K562 (cell line): ENCODE results near the gene ZFYVE1. TPM values are rescaled to one million over a fixed set of nuclear protein-coding genes. Genes with fewer than 3 reads are reported as not detected.

Source experiments
- ATAC-seq: fragments of 200-7000 bp; cut with Tn5 transposase; 3 replicates; pipeline ENCODE4 v1.9.1; 2020; ENCODE audit warnings: moderate library complexity
- BruUV-seq: library from RNA; stranded (reverse); fragments of 400-500 nt; replicated peaks from 2 replicates; lab custom pipeline; 2021; lab: Mats Ljungman, UMichigan
- CTCF ChIA-PET: fragments of 300-600 bp; formaldehyde crosslinking; extraction: SDS; loops from one replicate; lab custom pipeline; 2021; ENCODE audit warnings: low intra/inter-chr PET ratio; lab: Yijun Ruan, JAX
- POLR2A ChIA-PET: fragments of 300-600, 350-650 bp; sonication (Branson Sonifier 250); formaldehyde crosslinking; extraction: SDS; loops from one replicate; lab custom pipeline; 2021; ENCODE audit warnings: antibody characterized with exemption, inconsistent platforms; lab: Yijun Ruan, JAX
- DNase-seq, 4 experiments: peaks; one replicate each; pipeline versions ENCODE4 v3.0.0 to v3.0.0-alpha.2; 2011 to 2018; ENCODE audit warnings: low spot score in 3 of 4, mixed read lengths in 3 of 4; ENCODE audit errors: extremely low read depth in 1 of 4
- FAIRE-seq: peaks from 2 replicates; lab custom pipeline; 2011; peaks lifted over from hg19 to GRCh38; lab: Jason Lieb, UNC
- H2AFZ ChIP-seq: 2 replicates; pipeline ENCODE4 v1.6.0; 2011; ENCODE audit warnings: low read depth, low read length, control low read depth, inconsistent platforms
- H3K27ac ChIP-seq: fragments of 200-600 bp; 3 replicates; pipeline ENCODE4 v1.8.0; 2011; ENCODE audit warnings: low read depth, mild to moderate bottlenecking, control low read depth, inconsistent platforms, low read length, moderate library complexity, mixed read lengths; ENCODE audit errors: extremely low read depth
- H3K27me3 ChIP-seq, 2 experiments: fragments of 300-600 bp in 1 of 2; 2 replicates in 1 of 2; 3 replicates in 1 of 2; pipeline versions ENCODE4 v1.6.0 to v1.8.0; 2011; ENCODE audit warnings: inconsistent platforms in 2 of 2, low read length in 2 of 2, mild to moderate bottlenecking in 1 of 2, mixed read lengths in 1 of 2, moderate library complexity in 1 of 2; ENCODE audit not compliant: control insufficient read depth in 2 of 2, insufficient read depth in 2 of 2
- H3K36me3 ChIP-seq: fragments of 300-600 bp; 3 replicates; pipeline ENCODE4 v1.8.0; 2011; ENCODE audit warnings: mild to moderate bottlenecking, low read length, inconsistent platforms; ENCODE audit not compliant: control insufficient read depth, insufficient read depth
- H3K4me1 ChIP-seq, 2 experiments: fragments of 200-600 bp in 1 of 2; replicated peaks in 1 of 2; 2 replicates in 1 of 2; 3 replicates in 1 of 2; pipeline versions ENCODE4 v1.5.1 to v1.8.0; 2011; ENCODE audit warnings: inconsistent platforms in 2 of 2, low read length in 2 of 2, mild to moderate bottlenecking in 1 of 2, mixed read lengths in 1 of 2, moderate library complexity in 1 of 2; ENCODE audit not compliant: control insufficient read depth in 2 of 2, insufficient read depth in 2 of 2
- H3K4me2 ChIP-seq: 2 replicates; pipeline ENCODE4 v1.6.1; 2011; ENCODE audit warnings: low read length, control low read depth, inconsistent platforms, mixed read lengths; ENCODE audit not compliant: insufficient read depth
- H3K4me3 ChIP-seq: fragments of 200-600 bp; sonication (generic), shearing (Covaris generic); 2 replicates; pipeline ENCODE4 v1.5.1; 2016; ENCODE audit warnings: control low read depth, inconsistent platforms
- H3K79me2 ChIP-seq: fragments of 200-600 bp; 3 replicates; pipeline ENCODE4 v1.8.0; 2011; ENCODE audit warnings: low read length, inconsistent platforms; ENCODE audit not compliant: control insufficient read depth, insufficient read depth
- H3K9ac ChIP-seq, 2 experiments: 2 replicates each; pipeline versions ENCODE4 v1.6.0 to v1.6.1; 2011; ENCODE audit warnings: low read depth in 2 of 2, low read length in 2 of 2, control low read depth in 1 of 2, inconsistent platforms in 1 of 2, mild to moderate bottlenecking in 1 of 2, mixed read lengths in 1 of 2; ENCODE audit not compliant: insufficient read depth in 1 of 2
- H3K9me1 ChIP-seq: one replicate; pipeline ENCODE4 v1.6.0; 2011; ENCODE audit warnings: inconsistent platforms, mild to moderate bottlenecking, low read length, moderate library complexity; ENCODE audit not compliant: control insufficient read depth, insufficient read depth
- H3K9me3 ChIP-seq: replicated peaks from 2 replicates; pipeline ENCODE4 v1.5.1; 2011; ENCODE audit warnings: low read depth, low read length, inconsistent platforms; ENCODE audit not compliant: control insufficient read depth, insufficient read depth
- H4K20me1 ChIP-seq: replicated peaks from 2 replicates; pipeline ENCODE4 v1.6.1; 2011; ENCODE audit warnings: low read length, inconsistent platforms, mixed read lengths; ENCODE audit not compliant: control insufficient read depth, insufficient read depth
- CEBPB ChIP-seq: fragments of 450-650 bp; IDR thresholded peaks from 2 replicates; pipeline ENCODE4 v1.6.1; 2016; ENCODE audit warnings: missing genetic modification characterization, missing compliant biosample characterization
- CTBP1 ChIP-seq: fragments of 450-650 bp; IDR thresholded peaks from 2 replicates; pipeline ENCODE4 v1.6.1; 2016; ENCODE audit warnings: borderline replicate concordance
- ETV1 ChIP-seq: fragments of 450-650 bp; conservative IDR thresholded peaks from 2 replicates; pipeline ENCODE4 v1.6.1; 2016; ENCODE audit warnings: missing genetic modification characterization, control low read depth, low read depth, missing compliant biosample characterization
- EWSR1 ChIP-seq: fragments of 450-650 bp; IDR thresholded peaks from 2 replicates; pipeline ENCODE4 v1.6.1; 2018; ENCODE audit warnings: borderline replicate concordance, mild to moderate bottlenecking, low read depth, moderate library complexity; ENCODE audit not compliant: partially characterized antibody
- FOSL1 ChIP-seq: fragments of 200-800 bp; sonication (Bioruptor generic); conservative IDR thresholded peaks from 2 replicates; pipeline ENCODE4 v1.6.1; 2016; ENCODE audit warnings: missing genetic modification characterization, missing compliant biosample characterization
- IRF2 ChIP-seq: sonication (generic); formaldehyde crosslinking; IDR thresholded peaks from 2 replicates; pipeline ENCODE4 v1.8.1; 2022; ENCODE audit warnings: mild to moderate bottlenecking, missing genetic modification reagents
- PTTG1 ChIP-seq: fragments of 450-650 bp; IDR thresholded peaks from 2 replicates; pipeline ENCODE4 v1.6.1; 2016; ENCODE audit warnings: low read depth, mild to moderate bottlenecking, missing genetic modification characterization, missing compliant biosample characterization
- TAF9B ChIP-seq: fragments of 450-650 bp; IDR thresholded peaks from 2 replicates; pipeline ENCODE4 v1.6.1; 2018; ENCODE audit warnings: mild to moderate bottlenecking; ENCODE audit not compliant: partially characterized antibody
- THRAP3 ChIP-seq: fragments of 450-650 bp; IDR thresholded peaks from 2 replicates; pipeline ENCODE4 v1.6.1; 2016; ENCODE audit warnings: mild to moderate bottlenecking, inconsistent platforms, borderline replicate concordance
- ZBTB8A ChIP-seq: fragments of 450-650 bp; IDR thresholded peaks from 2 replicates; pipeline ENCODE4 v1.6.1; 2018; ENCODE audit warnings: mild to moderate bottlenecking, moderate library complexity; ENCODE audit not compliant: partially characterized antibody
- ZNF551 ChIP-seq: fragments of 250-450 bp; sonication (Bioruptor Pico); IDR thresholded peaks from 2 replicates; pipeline ENCODE4 v1.5.0; 2021; ENCODE audit warnings: mild to moderate bottlenecking, moderate library complexity
- WGBS: fragments of 100-300 bp; shearing (Covaris generic); methylation state at CpG from one replicate; pipeline ENCODE4 v1.1.6; 2016; ENCODE audit warnings: low coverage, mixed read lengths; ENCODE audit not compliant: insufficient coverage; ENCODE audit errors: missing lambda C conversion rate; 5-methylcytosine and 5-hydroxymethylcytosine counted together
- in situ Hi-C: fragments of 300-500 bp; cut with MboI; formaldehyde crosslinking; loops from 4 replicates; pipeline ENCODE4 v1.15.0; 2018; ENCODE audit warnings: inconsistent platforms, mixed read lengths
- intact Hi-C: fragments of 100-400 bp; cut with micrococcal nuclease; formaldehyde crosslinking; loops from 2 replicates; pipeline ENCODE4 v1.14.2; 2022
- polyA plus RNA-seq, 8 experiments: library from polyadenylated mRNA; depleted of rRNA in 4 of 8; stranded (reverse) in 5 of 8; unstranded in 3 of 8; fragments of >200 nt; fragmentation: Nextera tagmentation in 2 of 8; fragmentation: Illumina TruSeq in 1 of 8; extraction: Ambion mirVana in 2 of 8; extraction: Trizol in 1 of 8; gene quantifications; 2 replicates each; pipeline versions ENCODE4 v1.2.1 to v1.2.3, GENCODE V29; 2011 to 2014; ENCODE audit warnings: inconsistent platforms in 1 of 8, missing spikeins in 1 of 8
- total RNA-seq, 7 experiments: library from RNA; depleted of rRNA in 6 of 7; stranded (reverse); fragments of >200 nt in 6 of 7; fragmentation: Illumina TruSeq in 2 of 7; extraction: Trizol in 2 of 7; gene quantifications; 2 replicates each; pipeline versions ENCODE4 v1.2.1 to v1.2.3, GENCODE V29; 2011 to 2021; ENCODE audit warnings: low replicate concordance in 1 of 7
- TF ChIP-seq, protein P1 (sequence below), 2 experiments: fragments of 450-650 bp in 1 of 2; sonication (generic) in 1 of 2; formaldehyde crosslinking in 1 of 2; IDR thresholded peaks in 1 of 2; conservative IDR thresholded peaks in 1 of 2; 2 replicates each; pipeline versions ENCODE4 v1.6.1 to v1.8.1; 2016 to 2023; ENCODE audit warnings: mild to moderate bottlenecking in 2 of 2, moderate library complexity in 2 of 2, inconsistent platforms in 1 of 2, missing genetic modification reagents in 1 of 2
- TF ChIP-seq, protein P2 (sequence below): sonication (generic); formaldehyde crosslinking; IDR thresholded peaks from 2 replicates; pipeline ENCODE4 v1.5.0; 2020; ENCODE audit warnings: missing genetic modification reagents

The ZFYVE1 gene
- total and polyA plus RNA-seq, 9 of the 15 experiments (the other 6 are each of a cell fraction or from before 2014, with no cell fraction given), result 0.62 to 5.5 (median 3.4) TPM

DNA sequence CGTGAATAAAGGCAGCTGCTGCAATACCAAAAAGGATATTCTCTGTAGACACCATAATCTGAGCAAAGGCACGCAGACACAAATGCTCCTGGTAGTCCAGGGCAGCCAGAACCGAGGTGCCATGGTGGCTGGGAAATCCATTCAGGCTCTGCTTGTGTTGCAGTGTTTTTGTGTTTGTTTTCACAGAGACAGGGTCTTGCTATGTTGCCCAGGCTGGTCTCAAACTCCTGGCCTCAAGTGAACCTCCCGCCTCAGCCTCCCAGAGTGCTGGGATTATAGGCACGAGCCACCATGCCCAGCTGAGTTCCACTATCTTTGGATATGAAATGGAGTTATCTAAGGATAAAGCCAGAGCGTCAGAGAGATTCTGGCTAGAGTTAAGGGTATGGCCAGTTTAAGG lies 60.9 kb downstream of the ZFYVE1 start:
- no peak for DNase-seq
- 59% methylated on average over 5 of the region's 6 CpGs for WGBS
- BruUV-seq, result no TSS peak
- no peaks in the 10 kb centered on the region for H3K9me3 ChIP-seq
- no peak overlapping the region for H2AFZ ChIP-seq
- no peak overlapping the region for H3K9ac ChIP-seq
- POLR2A ChIA-PET, result no interaction called here
- no peaks in the 10 kb centered on the region for H3K27me3 ChIP-seq
- no peak for FAIRE-seq
- TF ChIP-seq PTTG1 (tag) (no peak), IRF2 (CRISPR knock-in tag) (no peak), TAF9B (no peak), ZBTB8A (no peak)
- peaks cover 8% of the 10 kb centered on the region; the same call in 1 of the 3 replicates for H3K36me3 ChIP-seq
- no peaks in the 10 kb centered on the region; a peak in 2 of 5 replicates for H3K4me1 ChIP-seq
- ATAC-seq, result no peak
- H3K9me1 ChIP-seq, result no peaks in the 10 kb centered on the region
- no peak overlapping the region for H3K4me2 ChIP-seq
- in situ Hi-C loops (no loop called here), intact Hi-C loops (no loop called here)
- H4K20me1 ChIP-seq, result no peaks in the 10 kb centered on the region
- H3K27ac ChIP-seq, result no peak overlapping the region
- no peak overlapping the region for H3K4me3 ChIP-seq
- CTCF ChIA-PET, result no interaction called here
- no peaks in the 10 kb centered on the region for H3K79me2 ChIP-seq

DNA sequence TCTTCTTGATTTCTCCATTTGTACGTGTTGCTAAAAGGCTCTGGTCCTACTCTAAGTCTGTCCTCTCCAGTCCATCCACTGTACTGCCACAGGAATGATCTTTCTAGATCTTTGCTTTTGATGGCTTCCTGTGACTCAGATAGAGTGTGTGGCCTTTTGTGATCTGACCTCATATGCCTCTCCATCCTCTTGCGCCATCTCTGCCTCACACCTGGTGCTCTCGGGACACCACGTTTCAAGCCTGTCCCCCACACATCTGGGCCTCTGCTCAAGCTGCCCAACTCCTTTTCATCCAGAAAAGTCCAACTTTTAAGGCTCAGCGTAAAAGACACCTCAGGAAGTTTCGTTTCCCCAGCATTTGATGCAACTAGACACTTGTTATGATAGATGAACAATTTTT lies 61.7 kb downstream of the ZFYVE1 start:
- intact Hi-C loops, result no loop called here
- H3K9me3 ChIP-seq, result no peaks in the 10 kb centered on the region
- H3K9me1 ChIP-seq, result no peaks in the 10 kb centered on the region
- POLR2A ChIA-PET, result no interaction called here
- no peak overlapping the region for H3K4me3 ChIP-seq
- H3K9ac ChIP-seq, result no peak overlapping the region
- H4K20me1 ChIP-seq, result no peaks in the 10 kb centered on the region
- peaks cover 14% of the 10 kb centered on the region; the same call in 1 of the 3 replicates for H3K36me3 ChIP-seq
- H3K4me2 ChIP-seq, result no peak overlapping the region
- FAIRE-seq, result no peak
- ATAC-seq, result peak; percentile 45; the same call in 1 of the 3 replicates
- CTCF ChIA-PET, result no interaction called here
- 55% methylated on average over 6 of the region's 6 CpGs for WGBS
- H3K4me1 ChIP-seq, result no peaks in the 10 kb centered on the region; a peak in 2 of 5 replicates
- BruUV-seq, result no TSS peak
- H3K27me3 ChIP-seq, result no peaks in the 10 kb centered on the region
- peak in 3 of 4 experiments; percentile 7 to 25 (median 13) for DNase-seq
- in situ Hi-C loops, result no loop called here
- H3K79me2 ChIP-seq, result no peaks in the 10 kb centered on the region
- no peak overlapping the region for H2AFZ ChIP-seq
- no peak overlapping the region for H3K27ac ChIP-seq
- no peak for TF ChIP-seq THRAP3
- TF ChIP-seq, protein P1, sequence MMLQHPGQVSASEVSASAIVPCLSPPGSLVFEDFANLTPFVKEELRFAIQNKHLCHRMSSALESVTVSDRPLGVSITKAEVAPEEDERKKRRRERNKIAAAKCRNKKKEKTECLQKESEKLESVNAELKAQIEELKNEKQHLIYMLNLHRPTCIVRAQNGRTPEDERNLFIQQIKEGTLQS (IDR thresholded peaks at IDR 0.05), result peak; percentile 13; the same call in 1 of the 2 replicates
- TF ChIP-seq, protein P1 (CRISPR knock-in tag; conservative IDR thresholded peaks at IDR 0.05), result no peak
- peak; percentile 30; the same call in 1 of the 2 replicates for TF ChIP-seq ETV1 (tag)
- TF ChIP-seq, protein P2, sequence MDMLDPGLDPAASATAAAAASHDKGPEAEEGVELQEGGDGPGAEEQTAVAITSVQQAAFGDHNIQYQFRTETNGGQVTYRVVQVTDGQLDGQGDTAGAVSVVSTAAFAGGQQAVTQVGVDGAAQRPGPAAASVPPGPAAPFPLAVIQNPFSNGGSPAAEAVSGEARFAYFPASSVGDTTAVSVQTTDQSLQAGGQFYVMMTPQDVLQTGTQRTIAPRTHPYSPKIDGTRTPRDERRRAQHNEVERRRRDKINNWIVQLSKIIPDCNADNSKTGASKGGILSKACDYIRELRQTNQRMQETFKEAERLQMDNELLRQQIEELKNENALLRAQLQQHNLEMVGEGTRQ (CRISPR knock-in tag), result no peak
- no peak for TF ChIP-seq EWSR1
- TF ChIP-seq CEBPB (tag), result peak; percentile 76
- no peak for TF ChIP-seq ZNF551 (CRISPR knock-in tag)
- 0 out of 2 replicates have a peak, but pooled peaks have one; percentile 14 for TF ChIP-seq CTBP1
- peak; percentile 53 for TF ChIP-seq FOSL1 (tag)
